IMR-90 (cell line): ENCODE results near the gene REC114.

Experiments used
- CEBPB ChIP-seq: IDR thresholded peaks from 2 replicates; pipeline ENCODE4 v1.6.1; 2012; ENCODE audit warnings: low read depth, low read length, improper control_type of control experiment
- CHD1 ChIP-seq: IDR thresholded peaks from 2 replicates; pipeline ENCODE4 v1.6.1; 2012; ENCODE audit warnings: low read depth, low read length, improper control_type of control experiment
- CTCF ChIP-seq: conservative IDR thresholded peaks from 2 replicates; pipeline ENCODE4 v1.5.1; 2012; ENCODE audit warnings: mild to moderate bottlenecking, low read depth, low read length, improper control_type of control experiment
- ELK1 ChIP-seq: fragments of 150-350 bp; IDR thresholded peaks from 2 replicates; pipeline ENCODE4 v1.6.1; 2016; ENCODE audit warnings: low read depth, mild to moderate bottlenecking, low read length, moderate library complexity, borderline replicate concordance
- FOS ChIP-seq: fragments of 150-350 bp; IDR thresholded peaks from 2 replicates; pipeline ENCODE4 v1.6.1; 2016; ENCODE audit warnings: low read depth, low read length
- MAFK ChIP-seq: IDR thresholded peaks from 2 replicates; pipeline ENCODE4 v1.6.1; 2012; ENCODE audit warnings: low read depth, low read length, improper control_type of control experiment
- NFE2L2 ChIP-seq: fragments of 150-350 bp; IDR thresholded peaks from 2 replicates; pipeline ENCODE4 v1.6.1; 2016; ENCODE audit warnings: low read depth, mild to moderate bottlenecking, low read length
- POLR2A ChIP-seq: IDR thresholded peaks from 2 replicates; pipeline ENCODE4 v1.6.1; 2012; ENCODE audit warnings: mild to moderate bottlenecking, low read depth, low read length
- RAD21 ChIP-seq: IDR thresholded peaks from 2 replicates; pipeline ENCODE4 v1.6.1; 2012; ENCODE audit warnings: low read length, improper control_type of control experiment
- RCOR1 ChIP-seq: IDR thresholded peaks from 2 replicates; pipeline ENCODE4 v1.6.1; 2012; ENCODE audit warnings: mild to moderate bottlenecking, low read length, improper control_type of control experiment; ENCODE audit not compliant: insufficient replicate concordance
- RFX5 ChIP-seq: IDR thresholded peaks from 2 replicates; pipeline ENCODE4 v1.8.0; 2012; ENCODE audit warnings: low read depth, mild to moderate bottlenecking, low read length, moderate library complexity
- SMC3 ChIP-seq: fragments of 150-350 bp; IDR thresholded peaks from 2 replicates; pipeline ENCODE4 v1.6.1; 2016; ENCODE audit warnings: low read depth, mild to moderate bottlenecking, antibody characterized with exemption, low read length, moderate library complexity
- USF2 ChIP-seq: fragments of 150-350 bp; IDR thresholded peaks from 2 replicates; pipeline ENCODE4 v1.6.1; 2017; ENCODE audit warnings: mild to moderate bottlenecking, antibody characterized with exemption, low read length, low read depth

- TF ChIP-seq POLR2A (no peak), USF2 (no peak), CTCF (no peak), CEBPB (no peak), RCOR1 (no peak), SMC3 (no peak), CHD1 (no peak), RAD21 (no peak), RFX5 (no peak), MAFK (no peak), ELK1 (no peak), NFE2L2 (no peak), FOS (no peak)
These were observed 76.1 kb downstream of the REC114 start for GRCh38 chr15:73518876-73519733.
